ENCODE measurements around the gene DLG4.
"Not testable (repeated sequence)": the region's sequence is repeated elsewhere in the genome, so short reads cannot be mapped to it uniquely, and the experiment has no call there.

The DLG4 gene

DNA sequence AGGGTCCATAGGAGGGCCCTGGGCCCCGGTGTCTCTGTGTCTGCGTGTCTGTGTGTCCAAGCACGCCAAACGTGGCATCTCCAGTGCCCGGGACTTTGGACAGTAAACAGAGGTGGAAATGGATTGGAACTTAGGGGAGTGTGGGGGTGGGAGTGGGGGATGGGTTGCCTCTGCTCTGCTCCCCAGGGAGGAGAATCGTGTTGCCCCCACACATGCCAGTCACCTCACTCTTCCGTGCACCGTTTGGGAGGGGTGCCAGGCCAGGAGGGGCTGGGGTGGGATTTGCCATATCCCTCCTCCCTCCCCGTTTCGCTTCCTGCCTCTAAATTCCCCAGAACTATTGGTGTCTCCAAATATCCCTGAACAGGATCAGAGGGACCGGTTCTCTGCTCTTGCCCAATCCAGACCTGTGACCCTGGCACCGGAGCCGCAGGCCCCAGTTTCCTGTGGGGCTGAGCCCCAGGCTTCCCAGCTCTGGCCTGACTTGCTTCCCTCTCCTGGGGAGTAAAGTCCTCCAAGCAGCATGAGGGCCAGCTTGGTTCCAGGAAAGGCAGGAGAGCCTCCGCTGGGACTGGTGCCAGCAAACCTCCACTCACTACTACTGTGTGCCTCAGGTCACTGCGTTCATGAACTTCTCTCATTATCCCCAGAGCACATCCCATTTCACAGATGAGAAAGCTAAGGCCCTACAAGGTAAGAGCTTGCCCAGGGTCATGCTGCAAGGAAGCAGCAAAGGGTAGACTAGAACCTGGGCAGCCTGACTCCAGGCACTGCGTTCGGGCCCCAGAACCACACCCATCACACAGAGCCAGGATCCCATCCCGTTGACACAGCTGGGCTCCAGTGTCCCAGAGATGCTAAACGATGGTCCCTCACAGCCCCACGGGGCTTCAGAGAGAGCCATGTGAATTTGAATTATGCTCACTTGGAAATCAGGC is 40.0 kb downstream of the DLG4 start, which contains the start of gene ASGR1:
Gene ASGR1, minus strand, starts transcription at position 54 of the 938 bp plus-strand sequence. CDS start 807 bp downstream, outside the sequence.
- DNase-seq = no peak

DNA sequence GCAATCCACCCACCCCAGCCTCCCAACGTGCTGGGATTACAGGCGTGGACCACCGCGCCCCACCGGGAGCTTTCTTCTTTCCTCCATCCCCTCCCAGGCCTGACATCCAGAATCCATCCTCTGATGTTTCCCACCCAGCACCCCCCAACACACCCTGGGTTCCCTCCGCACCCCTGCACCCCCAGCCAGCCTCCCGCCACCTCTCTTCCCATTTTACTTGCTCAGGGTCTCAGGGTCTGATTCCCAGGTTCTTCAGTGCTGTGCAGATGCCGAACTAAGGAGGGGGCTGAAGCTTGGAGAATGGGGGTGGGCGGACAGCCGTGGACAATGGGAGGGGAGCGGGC is 40.7 kb downstream of the DLG4 start:
- no peak for DNase-seq

DNA sequence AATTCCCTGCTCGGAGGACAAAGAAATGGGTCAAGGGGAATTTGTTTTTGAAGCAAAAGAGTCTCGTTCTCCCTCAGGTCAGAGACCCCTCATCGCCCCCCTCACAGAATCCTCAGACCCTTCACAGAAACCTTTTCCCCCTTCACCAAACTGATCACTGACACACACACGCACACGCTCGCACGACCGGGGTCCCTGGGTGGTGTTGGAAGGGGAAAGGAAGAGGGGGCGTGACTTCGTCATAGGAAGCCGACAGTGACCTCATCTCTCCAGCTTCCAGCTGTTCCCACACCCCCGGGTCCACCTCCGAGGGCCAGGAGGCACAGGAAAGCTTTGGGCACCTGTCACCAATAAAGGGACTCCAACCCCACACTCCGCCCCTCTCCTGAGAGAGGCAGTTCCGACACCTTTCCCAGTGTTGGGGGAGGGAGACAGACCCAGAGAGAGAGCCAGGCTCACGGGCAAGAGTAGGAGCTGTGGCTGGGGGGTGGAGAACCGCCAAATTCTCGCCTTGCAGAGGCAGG is 41.6 kb downstream of the DLG4 start:
- DNase-seq = peak; percentile 37

DNA sequence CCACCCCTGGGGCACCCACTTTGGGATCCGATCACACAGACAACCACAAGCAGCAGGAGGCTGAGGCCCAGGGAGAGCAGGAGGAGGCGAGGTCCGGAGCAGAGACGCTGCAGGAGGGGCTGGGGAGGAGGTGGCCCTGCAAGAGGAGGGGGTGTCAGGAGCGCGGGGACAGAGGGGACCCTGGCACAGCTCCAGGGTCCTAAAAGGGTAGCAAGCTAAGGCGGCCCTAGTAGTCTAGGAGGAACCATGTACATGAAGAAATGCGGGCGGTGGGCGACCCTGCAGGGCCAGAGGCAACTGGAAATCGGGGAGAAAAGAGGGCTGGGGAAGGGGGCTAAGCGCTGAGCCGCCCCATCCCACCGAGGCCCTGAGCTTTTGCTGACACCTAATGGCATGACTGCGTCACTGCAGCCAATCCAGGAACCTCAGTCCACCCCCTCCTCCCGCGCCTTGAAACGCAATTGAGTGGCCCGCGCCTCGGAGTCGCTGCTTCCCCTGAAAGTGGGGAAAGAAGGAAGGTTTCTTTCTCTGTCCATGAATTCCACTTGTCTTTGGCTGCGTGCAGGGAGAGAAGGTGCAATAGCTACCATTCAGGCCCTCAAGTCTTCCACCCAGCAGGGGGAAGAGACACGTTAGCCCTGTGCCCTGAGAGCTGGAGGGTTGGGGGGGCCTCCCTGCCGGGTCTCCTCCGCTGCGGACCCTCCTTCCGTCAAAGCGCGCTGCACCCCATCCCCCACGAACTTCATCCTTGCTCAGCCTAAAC is 42.3 kb downstream of the DLG4 start:
- DNase-seq = peak; percentile 38

DNA sequence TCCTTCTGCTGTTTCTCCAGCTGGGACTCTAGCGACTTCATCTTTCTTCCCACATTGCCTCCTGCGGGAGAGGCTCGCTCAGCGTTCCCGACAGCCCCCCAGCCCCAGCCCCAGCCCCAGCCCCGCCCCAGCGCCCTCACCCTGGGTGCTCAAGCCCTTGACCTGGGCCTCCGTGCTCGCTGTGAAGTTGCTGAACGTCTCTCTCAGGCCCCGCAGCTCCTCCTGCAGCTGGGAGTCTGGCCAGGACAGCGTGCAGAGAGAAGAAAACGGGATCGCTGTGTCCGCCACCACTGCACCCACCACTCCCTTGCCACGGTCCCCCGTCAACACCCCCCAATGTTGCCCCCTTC is 42.8 kb downstream of the DLG4 start:
- DNase-seq = no peak

DNA sequence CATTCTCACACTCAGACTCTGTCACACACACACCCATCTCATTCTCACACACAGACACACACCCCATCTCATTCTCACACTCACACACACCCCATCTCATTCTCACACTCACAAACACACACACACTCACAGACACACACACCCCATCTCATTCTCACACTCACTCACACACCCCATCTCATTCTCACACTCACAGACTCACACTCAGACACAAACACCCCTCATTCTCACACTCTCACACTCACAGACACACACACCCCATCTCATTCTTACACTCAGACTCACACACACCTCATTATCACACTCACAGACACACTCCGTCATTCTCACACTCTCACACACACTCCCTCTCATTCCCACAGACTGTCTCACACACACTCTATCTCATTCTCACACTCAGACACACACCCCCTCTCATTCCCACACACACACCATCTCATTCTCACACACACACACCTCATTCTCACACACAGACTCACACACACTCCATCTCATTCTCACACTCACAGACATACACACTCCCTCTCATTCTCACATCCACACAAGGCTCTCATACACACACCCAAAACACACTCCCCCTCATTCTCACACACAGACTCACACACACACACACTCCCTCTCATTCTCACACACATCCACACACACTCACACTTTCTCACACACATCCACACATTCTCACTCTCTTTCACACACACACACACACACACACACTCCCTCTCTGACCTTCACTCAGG is 43.4 kb downstream of the DLG4 start:
- no peak for DNase-seq

DNA sequence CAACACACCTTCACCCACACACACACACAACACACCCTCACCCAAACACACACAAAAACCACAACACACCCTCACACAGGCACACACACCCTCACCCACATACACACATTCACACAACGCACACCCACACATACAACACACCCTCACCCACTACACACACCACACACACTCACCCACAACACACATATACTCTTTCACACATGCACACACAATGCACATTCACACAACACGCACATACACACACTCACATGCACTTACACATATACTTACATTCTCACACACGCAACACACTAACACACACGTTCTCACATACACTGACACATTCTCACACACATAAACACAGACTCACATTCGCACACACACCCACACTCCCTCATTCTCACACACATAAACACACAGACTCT is 44.3 kb downstream of the DLG4 start:
- DNase-seq = no peak

DNA sequence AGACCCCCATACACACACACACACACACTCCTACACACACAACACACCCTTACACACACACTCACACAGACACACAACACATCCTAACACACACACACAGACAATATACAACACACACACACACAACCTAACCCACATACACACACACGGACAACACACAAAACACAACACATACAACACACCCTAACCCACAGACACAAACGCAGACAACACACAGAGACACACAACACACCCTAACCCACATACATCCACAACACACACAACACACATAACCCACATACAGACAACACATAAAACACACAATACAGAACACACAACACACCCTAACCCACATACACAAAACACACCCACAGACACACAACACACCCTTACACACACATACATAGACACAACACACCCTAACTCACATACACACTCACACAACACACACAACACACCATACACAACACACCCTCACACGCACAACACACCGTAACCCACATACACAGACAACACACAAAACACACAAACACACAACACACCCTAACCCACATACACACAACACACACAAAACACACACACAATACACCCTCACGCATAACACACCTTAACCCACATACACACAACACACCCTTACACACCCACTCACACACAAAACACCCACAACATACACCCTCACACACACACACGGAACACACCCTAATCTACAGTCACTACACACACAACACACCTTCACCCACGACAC is 44.9 kb downstream of the DLG4 start:
- DNase-seq = no peak

DNA sequence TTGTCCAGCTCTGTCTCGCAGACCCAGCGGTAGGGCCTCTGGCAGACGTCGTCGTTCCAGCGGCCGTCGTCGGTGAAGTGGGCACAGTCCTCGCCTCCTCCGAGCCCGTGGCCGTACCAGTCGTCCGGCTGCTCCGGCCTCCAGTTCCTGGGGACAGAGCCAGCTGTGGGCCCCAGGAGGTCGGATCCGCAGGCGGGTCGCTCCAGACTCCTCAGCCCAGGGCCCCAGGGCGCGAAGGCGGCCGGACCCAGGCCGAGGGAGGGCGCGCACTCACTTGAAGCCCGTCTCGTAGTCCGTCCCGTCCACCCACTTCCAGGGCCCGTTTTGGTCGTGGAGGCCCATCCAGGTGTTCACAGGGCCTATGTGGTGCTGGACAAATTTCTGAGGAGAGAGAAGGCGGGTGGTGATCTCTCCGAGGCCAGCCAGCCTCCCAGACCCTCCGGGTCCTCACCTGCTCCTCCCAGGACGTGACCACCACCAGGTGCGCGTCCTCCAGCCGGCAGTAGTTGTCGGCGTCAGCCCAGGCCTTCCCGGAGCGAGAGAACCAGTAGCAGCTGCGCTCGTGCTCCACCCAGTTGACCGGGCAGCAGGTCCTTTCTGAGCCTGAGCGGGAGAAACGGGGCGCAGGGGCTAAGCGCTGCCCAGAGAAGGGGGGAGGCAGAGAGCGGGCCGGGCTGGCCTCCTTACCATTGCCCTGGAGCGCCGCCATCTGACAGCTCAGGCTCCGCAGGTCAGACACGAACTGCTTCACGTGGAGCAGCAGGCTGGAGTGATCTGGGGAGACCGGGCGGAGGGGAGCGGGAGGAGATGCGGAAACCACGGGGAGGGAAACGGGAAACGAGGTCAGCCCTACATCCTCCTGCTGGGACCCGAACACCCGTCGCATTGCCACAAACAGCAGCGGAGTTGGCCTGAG is 45.7 kb downstream of the DLG4 start:
- DNase-seq = no peak

DNA sequence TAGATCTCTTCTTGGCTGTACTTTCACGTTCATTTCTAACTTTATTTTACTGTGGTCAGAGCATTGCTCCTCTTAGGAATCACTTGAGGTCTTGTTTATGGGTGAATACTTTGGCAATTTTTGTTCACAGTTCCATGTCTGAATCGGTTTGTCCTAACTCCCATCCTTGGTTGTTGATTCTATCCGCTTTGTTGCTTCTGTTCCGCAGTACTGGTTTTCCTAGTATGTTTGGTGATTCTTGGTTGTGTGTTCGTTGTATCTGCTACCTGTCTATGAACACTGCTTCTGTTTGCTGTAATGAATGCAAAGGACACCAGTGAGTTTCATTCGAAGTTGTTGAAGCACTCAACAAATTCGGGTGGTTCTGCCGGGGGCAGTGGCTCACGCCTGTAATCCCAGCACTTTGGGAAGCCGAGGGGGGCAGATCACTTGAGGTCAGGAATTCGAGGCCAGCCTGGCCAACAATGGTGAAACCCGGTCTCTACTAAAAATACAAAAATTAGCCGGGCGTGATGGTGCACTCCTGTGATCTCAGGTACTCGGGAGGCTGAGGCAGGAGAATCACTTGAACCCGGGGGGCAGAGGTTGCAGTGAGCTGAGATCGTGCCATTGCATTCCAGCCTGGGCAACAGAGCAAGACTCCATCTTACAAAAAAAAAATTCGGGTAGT is 47.0 kb downstream of the DLG4 start:
- not testable (repeated sequence) for DNase-seq

DNA sequence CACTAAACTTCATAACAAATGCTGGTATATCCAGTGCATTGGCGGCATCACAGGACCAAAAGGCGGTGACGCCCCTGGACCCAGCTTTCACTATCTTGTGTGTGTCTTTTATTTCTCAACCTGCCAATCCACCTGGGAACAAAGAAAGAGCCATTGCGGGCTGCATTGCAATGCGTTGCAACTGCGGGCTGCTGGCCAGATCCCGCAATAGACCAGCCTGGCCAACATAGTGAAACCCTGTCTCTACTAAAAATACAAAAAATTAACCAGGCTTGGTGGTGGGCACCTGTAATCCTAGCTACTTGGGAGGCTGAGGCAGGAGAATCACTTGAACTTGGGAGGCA is 50.1 kb downstream of the DLG4 start:
- DNase-seq = not testable (repeated sequence)

DNA sequence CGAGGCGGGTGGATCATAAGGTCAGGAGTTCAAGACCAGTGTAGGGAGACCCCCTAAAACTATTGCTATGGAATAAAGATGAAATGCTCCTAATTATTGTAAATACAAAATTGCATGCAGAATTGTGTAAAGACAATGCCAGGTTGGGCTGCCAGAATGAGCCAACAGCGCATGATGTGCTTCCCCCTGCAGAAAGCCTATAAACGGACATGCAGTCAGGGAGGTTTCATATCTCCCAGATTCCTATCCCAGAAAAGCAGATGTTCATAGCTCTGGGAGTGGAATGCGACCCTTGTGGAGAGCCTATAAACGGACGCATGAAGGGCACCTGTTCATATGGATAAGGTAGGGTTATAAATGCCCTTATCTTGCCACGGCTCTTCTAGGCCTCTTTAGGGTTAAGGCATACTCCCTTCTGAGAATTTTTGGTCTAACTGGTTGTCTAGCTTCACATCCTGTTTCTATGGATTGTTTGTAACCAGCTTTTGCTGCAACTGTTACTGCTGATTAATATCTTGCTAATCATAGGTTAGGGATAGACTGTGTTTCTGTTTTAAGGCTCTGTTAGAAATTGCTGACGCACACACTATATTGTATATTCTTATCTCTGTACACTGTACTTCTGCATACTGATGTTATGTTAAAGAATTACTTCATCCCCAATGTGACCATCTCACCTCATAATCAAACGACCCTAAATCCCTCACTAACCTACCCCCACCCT is 50.6 kb downstream of the DLG4 start:
- DNase-seq = not testable (repeated sequence)

DNA sequence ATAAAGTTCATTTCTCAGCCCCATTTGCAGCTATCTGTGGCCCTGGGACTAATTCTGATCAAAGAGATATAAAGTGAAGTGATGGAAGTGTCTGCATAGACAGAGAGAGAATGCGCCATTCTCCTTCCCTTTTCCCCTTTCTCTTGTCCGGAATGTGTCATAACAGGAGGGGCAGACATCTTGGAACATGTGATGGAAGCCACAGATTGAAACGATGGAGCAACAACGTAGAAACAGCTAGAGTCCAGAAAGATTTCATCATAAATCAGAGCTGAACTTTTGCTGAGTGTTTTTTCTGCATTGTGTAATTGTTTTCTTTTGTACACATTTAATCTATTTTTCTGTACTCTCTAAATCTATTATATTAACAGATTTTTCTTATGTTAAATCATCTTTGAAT is 51.8 kb downstream of the DLG4 start:
- DNase-seq = no peak

DNA sequence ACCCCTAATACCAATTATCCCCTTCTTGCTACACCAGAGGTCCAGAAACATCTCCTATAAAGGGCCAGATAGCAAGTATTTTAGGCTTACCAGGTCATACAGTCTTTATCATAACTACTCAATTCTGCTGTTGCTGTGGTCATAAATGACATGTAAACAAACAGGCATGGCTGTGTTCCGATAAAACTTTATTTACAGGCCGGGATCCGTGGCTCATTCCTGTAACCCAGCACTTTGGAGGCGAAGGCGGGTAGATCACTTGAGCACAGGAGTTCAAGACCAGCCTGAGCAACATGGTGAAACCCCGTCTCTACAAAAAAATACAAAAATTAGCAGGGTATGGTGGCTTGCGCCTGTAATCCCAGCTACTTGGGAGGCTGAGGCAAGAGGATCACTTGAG is 52.8 kb downstream of the DLG4 start:
- DNase-seq = no peak

DNA sequence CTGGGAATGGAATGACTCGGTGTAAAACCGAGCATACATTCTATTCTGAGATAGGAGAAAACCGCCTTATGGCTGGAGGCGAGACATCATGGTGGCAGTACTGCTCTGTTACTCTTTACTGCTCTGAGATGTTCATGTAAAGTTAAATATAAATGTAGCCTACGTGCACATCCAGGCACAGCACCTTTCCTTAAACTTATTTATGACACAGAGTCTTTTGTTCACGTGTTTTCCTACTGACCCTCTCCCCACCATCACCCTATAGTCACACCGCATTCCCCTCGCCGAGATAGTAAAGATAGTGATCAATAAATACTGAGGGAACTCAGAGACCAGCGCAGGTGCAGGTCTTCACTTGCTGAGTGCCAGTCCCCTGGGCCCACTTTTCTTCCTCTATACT is 60.1 kb downstream of the DLG4 start:
- DNase-seq = not testable (repeated sequence)

DNA sequence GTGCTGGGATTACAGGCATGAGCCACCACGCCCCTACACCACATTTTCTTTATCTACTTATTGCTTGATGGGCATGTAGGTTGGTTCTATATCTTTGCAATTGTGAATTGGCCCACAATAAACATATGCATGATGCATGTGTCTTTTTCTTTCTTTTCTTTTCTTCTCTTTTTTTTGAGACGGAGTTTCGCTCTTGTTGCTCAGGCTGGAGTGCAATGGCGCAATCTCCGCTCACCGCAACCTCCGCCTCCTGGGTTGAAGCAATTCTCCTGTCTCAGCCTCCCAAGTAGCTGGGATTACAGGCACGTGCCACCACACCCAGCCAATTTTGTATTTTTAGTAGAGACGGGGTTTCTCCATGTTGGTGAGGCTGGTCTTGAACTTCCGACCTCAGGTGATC is 61.2 kb downstream of the DLG4 start:
- DNase-seq = not testable (repeated sequence)

DNA sequence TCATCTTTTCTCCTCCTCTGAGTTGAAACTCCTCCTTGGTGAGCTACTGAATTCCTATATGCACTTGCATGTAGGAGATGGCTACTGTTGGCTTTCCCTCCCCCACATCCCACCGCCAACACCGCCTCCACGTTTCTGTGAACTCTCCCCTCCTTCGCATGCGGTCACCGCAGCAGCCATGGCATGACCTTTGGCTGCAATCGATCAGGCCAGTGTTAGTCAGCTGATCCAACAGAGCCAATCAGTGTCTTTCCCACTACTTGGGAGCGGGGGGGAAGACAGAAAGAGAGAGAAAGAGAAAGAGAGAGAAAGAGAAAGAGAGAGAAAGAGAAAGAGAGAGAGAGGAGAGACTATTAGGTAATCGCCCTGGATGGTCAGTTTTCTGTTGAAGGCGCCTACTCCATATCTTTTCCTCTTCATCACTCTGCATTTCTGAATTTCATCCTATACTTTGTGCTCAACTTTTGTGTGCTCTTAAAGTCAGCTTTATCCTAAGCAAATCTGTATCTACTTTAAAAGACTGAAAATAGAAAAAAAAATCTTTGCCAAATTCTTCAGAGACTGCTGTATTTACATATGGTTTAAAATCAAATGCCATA is 63.2 kb downstream of the DLG4 start:
- no peak for DNase-seq

DNA sequence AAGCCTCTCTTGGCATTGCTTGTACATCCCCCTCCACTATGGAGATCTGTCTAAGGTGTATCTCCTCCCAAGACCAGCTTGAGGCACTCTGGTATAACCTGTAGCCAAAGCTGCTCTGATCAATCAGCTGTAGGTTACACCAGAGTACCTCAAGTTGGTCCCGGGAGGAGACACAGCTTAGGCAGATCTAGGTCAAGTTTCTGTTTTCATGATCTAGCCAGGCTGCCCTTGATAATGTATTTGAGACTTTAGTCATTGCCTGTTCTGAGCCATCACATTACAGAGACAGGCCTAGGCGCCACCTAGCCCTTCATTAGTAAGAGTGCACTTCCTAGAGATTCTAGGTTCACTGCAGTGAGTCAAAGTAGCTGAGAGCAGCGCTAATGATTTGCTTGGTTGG is 71.9 kb downstream of the DLG4 start:
- no peak for DNase-seq

DNA sequence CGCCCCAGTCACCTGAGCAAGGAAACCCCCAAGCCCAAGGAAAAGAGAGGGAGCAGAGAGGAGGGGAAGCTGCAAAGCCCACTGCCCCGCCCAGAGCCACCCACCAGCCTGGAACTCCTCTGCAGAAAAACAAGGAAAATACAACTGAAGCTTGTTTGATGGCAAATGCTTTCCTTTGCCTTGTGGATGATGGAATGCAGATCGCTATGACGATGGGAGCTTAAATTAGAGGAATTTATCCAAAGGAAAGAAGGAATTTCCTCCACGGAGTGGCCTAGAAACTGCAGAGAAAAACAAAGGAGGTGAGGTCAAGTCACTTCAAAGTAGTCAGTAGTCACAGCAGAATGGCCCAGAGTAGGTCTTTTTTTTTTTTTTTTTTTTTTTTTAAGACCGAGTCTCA is 73.5 kb downstream of the DLG4 start:
- DNase-seq = no peak

DNA sequence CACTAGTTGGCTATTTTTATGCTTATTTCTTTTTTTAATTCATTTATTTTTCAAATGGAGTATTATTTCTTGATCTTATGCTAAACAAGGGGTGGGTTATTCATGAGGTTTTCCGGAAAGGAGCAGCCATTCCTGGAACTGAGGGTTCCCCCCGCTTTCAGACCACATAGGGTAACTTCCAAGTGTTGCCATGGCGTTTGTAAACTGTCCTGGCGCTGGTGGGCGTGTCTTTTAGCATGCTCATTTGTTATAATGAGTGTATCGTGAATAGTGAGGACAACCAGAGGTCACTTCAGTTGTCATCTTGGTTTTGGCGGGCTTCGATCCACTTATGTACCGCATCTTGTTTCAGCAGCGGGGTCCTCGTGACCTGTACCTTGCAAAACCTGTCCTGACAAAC is 75.4 kb downstream of the DLG4 start:
- DNase-seq = no peak
